Measurements from ENCODE around the gene PPARA. TPM values are rescaled to one million over a fixed set of nuclear protein-coding genes. Genes with fewer than 3 reads are reported as not detected.
"Not testable (repeated sequence)": the region's sequence is repeated elsewhere in the genome, so short reads cannot be mapped to it uniquely, and the experiment has no call there.

The PPARA gene
- polyA plus RNA-seq, 1 donor from 2014 or later, result 7.1 TPM

DNA sequence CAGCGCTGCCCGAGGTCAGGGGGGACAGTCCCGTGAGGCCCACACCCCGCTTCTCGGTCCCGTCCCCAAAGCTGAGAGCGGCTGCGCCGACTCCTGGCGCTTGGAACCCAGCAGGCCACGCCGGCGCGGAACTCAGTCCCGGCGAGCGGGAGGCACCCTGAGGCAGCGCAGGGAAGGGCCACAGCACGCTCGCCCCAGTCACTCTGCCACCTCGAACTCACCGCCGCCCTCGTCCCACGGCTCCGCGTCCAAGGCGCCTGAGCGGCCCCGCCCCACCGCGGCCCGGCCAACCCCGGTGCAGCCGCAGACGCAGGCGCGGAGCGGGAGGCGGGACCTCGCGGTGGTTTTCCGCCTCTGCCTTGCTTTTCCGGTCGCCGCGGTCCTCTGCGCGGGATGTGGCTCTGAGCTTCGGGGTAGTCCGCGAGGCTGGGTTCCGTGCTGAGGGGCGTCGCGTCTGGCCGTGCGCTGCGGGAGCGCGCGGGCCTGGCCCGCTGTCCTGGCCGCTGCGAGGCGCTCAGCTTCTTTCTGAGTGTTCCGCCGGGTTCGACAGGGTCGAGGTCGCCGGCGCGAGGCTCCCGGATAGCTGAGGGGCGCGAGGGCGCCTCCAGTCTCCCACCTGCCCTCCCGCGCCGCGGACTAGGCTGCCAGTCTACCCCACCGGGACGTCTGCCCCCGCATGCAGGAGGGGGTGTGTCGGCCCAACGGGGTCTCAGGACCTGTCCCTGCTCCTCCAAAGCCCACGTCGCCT is 99.9 kb downstream of the PPARA start, which contains the start of gene CDPF1:
CDPF1 (minus strand) TSS at position 259 of the 748 bp plus-strand sequence. CDS start 2,009 bp downstream, outside the sequence.
- no peaks in the 10 kb centered on the region for H3K9me3 Mint-ChIP-seq
- no peaks in the 10 kb centered on the region for H3K36me3 Mint-ChIP-seq
- H3K4me3 Mint-ChIP-seq, result peak within 1 kb of the TSS; percentile 85 to 93 (median 90)
- H3K27me3 Mint-ChIP-seq, result no peaks in the 10 kb centered on the region
- peaks cover 13 to 21% (median 17%) of the 10 kb centered on the region in 3 donors for H3K4me1 Mint-ChIP-seq
- H3K27ac Mint-ChIP-seq, result peak within 1 kb of the TSS; percentile 6 to 78 (median 60)

DNA sequence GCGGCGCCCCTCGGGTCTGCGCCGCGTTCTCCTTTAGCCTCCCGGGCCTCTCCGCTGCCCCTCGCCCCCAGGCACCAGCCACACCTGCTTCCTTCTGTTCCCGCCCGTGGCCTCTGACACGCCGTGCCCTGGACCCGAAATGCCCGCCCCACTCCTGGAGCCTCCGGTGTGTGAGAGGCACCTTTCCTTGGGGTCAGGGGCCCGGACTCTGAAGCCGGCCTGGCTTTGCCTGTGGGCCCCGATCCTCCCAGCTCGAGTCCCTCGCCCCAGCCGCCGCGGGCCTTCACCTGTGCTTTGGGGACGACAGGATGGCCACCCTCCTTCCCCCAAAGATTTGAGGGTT is 100.4 kb downstream of the PPARA start:
- Mint-ChIP-seq H3K4me1 (peaks cover 13 to 21% (median 17%) of the 10 kb centered on the region in 3 donors), H3K4me3 (peak overlapping the region; percentile 85 to 93 (median 90)), H3K9me3 (no peaks in the 10 kb centered on the region), H3K27me3 (no peaks in the 10 kb centered on the region), H3K27ac (peak overlapping the region; percentile 6 to 78 (median 60)), H3K36me3 (no peaks in the 10 kb centered on the region)

DNA sequence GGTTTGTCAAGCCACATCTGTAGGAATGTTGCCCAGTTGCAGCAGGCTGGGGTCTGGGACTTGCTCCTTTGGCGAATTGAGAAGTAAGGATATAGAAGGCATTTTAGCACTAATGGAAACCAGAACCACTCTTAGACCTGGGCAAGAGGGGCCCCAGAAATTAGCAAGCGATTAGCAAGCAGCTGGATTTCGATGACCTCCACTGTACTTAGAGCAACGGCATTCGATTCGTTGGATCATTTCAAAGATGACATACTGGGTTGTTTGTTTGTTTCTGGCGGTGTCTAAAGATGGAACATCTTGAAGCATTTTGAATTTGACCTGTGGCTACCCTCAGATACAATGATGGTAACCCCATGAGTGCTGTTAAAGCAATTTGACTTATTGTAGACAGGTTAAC is 100.9 kb downstream of the PPARA start:
- peaks cover under 1% of the 10 kb centered on the region for H3K36me3 Mint-ChIP-seq

DNA sequence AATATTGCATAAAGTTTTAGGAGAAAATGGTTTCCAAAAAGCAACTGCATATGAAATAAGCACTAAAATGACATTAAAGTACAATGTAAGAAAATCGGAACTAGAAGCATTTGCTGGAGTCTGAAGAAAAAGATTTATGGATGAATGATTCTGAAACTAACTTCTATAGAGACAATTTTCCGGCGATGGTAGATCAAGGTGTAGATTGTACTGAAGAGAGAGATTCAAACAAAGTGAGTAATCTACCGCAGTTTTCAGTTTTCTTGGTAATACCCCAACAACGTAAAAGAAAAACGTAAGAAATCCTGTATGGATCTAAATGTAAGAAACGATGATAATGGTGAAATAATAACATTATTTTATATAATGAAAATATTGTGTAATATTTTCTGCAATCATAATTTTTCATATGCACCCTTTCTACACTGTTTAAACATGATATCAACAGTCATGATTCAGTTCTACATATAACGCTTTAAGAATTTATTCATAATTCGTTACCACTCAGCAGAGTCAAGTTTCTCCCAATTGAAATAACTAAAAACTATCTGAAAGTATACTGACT is 101.6 kb downstream of the PPARA start:
- Mint-ChIP-seq H3K4me1 (peaks cover 13 to 17% (median 17%) of the 10 kb centered on the region in 3 donors), H3K9me3 (no peaks in the 10 kb centered on the region), H3K4me3 (peak overlapping the region in 2 of 4 donors; percentile 87 to 93), H3K36me3 (peaks cover 3% of the 10 kb centered on the region), H3K27me3 (peaks cover 5% of the 10 kb centered on the region), H3K27ac (no peak overlapping the region)

More for the DNA sequence above, 100.9 kb downstream of the PPARA start:
- Mint-ChIP-seq H3K4me3 (peak overlapping the region; percentile 85 to 93 (median 90)), H3K27ac (peak overlapping the region; percentile 6 to 78 (median 60)), H3K27me3 (no peaks in the 10 kb centered on the region), H3K4me1 (peaks cover 13 to 20% (median 17%) of the 10 kb centered on the region in 3 donors), H3K9me3 (no peaks in the 10 kb centered on the region)

DNA sequence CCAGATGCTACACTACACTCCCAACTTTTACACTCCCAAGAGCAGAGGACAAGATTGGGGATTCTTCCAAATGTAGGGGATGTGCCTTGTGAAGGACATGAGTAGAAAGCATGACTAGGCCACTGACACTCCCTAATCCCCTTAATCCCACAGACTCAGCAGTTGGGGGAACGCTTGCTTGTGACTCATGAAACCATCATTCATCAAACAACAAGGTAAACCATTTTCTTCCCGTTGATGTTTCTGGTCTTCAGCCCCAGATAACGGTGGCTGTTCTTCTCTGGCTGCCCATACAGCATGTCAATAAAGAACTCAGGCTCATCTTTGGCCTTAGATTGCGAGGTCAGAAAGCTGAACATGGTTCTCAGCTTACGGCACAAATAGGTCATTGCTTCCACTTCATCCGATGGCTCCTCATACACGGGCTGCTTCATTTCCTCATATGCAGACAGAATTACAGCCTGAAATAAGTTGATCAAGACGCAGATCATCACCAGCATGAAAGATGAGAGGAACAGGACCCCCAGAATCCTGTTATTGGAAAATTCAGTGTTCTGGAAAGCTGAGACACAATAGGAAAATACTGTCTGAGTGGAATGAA is 106.1 kb downstream of the PPARA start:
- peaks cover 4 to 8% (median 7%) of the 10 kb centered on the region in 3 donors for H3K4me1 Mint-ChIP-seq
- H3K27ac Mint-ChIP-seq, result no peak overlapping the region
- peak overlapping the region in 1 of 4 donors; percentile 61 for H3K4me3 Mint-ChIP-seq
- peaks cover 11% of the 10 kb centered on the region for H3K27me3 Mint-ChIP-seq
- no peaks in the 10 kb centered on the region for H3K9me3 Mint-ChIP-seq
- H3K36me3 Mint-ChIP-seq, result peaks cover 5% of the 10 kb centered on the region

DNA sequence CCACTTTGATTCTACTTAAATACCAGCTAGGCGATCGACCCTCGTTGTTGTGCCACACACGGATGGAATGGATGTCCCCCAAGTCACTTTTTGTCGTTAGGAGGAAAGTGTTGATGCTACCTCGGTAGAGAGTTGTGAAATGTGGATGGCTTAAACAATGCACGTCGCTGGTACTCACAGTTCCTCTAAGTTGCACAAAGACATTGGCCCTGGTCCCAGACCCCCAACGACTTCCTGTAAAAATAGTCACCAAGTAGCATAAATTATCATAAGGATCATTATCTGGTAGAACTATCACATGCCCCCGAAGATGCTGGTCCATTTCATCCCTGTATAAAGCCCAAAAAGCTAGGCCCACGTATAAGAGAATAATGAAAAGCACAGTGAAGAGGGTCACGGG is 109.0 kb downstream of the PPARA start:
- peaks cover 24% of the 10 kb centered on the region for H3K27me3 Mint-ChIP-seq
- peaks cover 5% of the 10 kb centered on the region for H3K36me3 Mint-ChIP-seq
- no peaks in the 10 kb centered on the region for H3K9me3 Mint-ChIP-seq
- H3K27ac Mint-ChIP-seq, result no peak overlapping the region
- no peak overlapping the region for H3K4me3 Mint-ChIP-seq
- peaks cover 0 to 6% (median 6%) of the 10 kb centered on the region in 3 donors for H3K4me1 Mint-ChIP-seq

DNA sequence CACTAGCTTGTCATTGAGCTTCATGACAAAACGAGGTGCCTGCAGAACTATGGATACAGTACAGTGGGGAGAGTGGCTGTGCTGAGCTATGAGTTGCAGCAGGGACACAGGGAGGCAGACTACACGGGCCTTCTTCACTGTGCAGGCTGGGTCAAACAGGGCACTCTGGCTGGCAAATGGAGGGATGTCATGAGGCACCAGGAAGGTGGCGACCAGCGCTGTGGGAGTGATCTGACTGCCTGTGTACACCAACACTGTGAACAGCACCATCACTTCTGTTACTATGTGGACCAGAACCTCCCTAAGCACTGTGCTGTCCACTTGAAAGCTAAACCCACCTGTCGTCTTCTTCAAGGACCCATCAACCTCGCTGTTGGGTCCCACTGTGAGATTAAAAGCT is 109.7 kb downstream of the PPARA start:
- H3K36me3 Mint-ChIP-seq, result peaks cover 5% of the 10 kb centered on the region
- no peaks in the 10 kb centered on the region for H3K9me3 Mint-ChIP-seq
- peak overlapping the region in 1 of 4 donors; percentile 58 for H3K4me3 Mint-ChIP-seq
- peaks cover 24% of the 10 kb centered on the region for H3K27me3 Mint-ChIP-seq
- H3K27ac Mint-ChIP-seq, result no peak overlapping the region
- H3K4me1 Mint-ChIP-seq, result peaks cover 0 to 7% (median 4%) of the 10 kb centered on the region in 3 donors

DNA sequence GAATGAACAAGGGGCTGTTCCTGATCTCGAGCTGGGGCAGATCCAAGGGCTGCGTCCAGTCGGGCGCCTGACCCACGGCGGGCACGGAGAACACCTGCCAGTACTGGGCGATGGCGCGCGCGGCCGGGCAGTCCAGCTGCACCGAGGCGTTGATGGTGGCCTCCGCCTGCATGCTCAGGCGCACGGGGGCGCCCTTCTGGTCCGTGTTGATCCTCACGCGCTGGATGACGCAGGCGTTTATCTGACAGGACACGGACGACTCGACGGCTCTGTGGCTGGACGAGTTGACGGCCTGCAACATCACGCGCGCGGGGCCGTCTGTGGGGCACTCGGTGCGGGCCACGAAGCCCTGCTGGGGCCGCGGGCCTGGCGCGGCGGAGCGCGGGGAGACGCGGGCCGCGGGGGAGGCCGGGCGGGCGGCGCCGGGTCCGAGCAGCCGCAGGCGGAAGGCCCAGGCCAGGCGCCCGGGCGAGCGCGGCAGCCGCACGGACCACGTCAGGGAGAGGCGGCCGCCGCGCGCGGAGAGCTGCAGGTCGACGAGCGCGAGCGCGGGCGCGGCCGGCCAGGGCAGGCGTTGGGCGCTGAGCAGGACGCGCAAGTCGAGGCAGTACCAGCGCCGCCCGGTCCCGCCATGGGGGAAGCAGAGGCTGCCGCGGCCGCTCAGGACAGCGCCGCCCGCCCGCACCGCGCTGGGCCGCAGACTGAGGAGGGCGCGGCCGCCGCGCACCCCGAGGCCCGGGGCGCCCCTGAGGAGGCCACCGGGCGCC is 112.3 kb downstream of the PPARA start:
- peaks cover 23% of the 10 kb centered on the region for H3K27me3 Mint-ChIP-seq
- peaks cover 2% of the 10 kb centered on the region for H3K36me3 Mint-ChIP-seq
- H3K27ac Mint-ChIP-seq, result no peak overlapping the region
- peak overlapping the region in 1 of 4 donors; percentile 27 for H3K4me3 Mint-ChIP-seq
- H3K9me3 Mint-ChIP-seq, result no peaks in the 10 kb centered on the region
- H3K4me1 Mint-ChIP-seq, result peaks cover 4 to 14% (median 7%) of the 10 kb centered on the region in 3 donors

DNA sequence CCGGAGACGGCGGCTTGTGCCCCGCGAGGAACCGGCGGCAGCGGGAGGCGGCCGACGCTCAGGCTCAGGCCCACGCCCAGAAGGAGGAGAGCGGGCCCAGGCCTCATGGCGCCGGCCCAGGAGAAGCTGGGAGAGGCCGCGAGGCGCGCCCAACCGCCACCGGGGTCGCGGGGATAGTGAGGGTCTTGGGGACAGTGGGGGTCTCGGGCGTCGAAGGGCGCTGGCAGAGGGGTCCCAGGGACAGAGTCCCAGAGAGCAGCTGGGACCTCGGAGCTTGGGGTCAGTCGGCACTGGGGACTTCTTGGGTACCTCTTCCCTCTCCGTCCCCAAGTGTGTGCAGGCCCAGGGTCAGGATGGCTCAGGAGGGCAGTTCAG is 112.9 kb downstream of the PPARA start, which contains the start of gene PKDREJ:
PKDREJ (minus strand) TSS at position 128 of the 375 bp plus-strand sequence; CDS start at position 107, 21 bp downstream.
- Mint-ChIP-seq H3K27me3 (peaks cover 23% of the 10 kb centered on the region), H3K27ac (peak within 1 kb of the TSS in 1 of 3 donors; percentile 43), H3K36me3 (peaks cover 2% of the 10 kb centered on the region), H3K4me3 (peak within 1 kb of the TSS in 2 of 4 donors; percentile 27 to 33), H3K4me1 (peaks cover 5 to 14% (median 7%) of the 10 kb centered on the region in 3 donors), H3K9me3 (no peaks in the 10 kb centered on the region)

DNA sequence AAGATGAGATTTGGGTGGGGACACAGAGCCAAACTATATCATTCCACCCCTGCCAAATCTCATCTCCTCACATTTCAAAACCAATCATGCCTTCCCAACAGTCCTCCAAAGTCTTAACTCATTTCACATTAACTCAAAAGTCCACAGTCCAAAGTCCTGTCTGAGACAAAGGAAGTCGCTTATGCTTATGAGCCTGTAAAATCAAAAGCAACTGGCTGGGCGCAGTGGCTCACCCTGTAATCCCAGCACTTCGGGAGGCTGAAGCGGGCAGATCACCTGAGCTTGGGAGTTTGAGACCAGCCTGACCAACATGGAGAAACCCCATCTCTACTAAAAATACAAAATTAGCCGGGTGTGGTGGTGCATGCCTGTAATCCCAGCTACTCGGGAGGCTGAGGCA is 114.2 kb downstream of the PPARA start:
- H3K27ac Mint-ChIP-seq, H3K9me3 Mint-ChIP-seq, H3K36me3 Mint-ChIP-seq: not testable (repeated sequence)
- peaks cover 23% of the 10 kb centered on the region for H3K27me3 Mint-ChIP-seq
- H3K4me3 Mint-ChIP-seq, result peak overlapping the region in 1 of 4 donors; percentile 33
- H3K4me1 Mint-ChIP-seq, result peaks cover 7 to 14% (median 10%) of the 10 kb centered on the region in 3 donors

DNA sequence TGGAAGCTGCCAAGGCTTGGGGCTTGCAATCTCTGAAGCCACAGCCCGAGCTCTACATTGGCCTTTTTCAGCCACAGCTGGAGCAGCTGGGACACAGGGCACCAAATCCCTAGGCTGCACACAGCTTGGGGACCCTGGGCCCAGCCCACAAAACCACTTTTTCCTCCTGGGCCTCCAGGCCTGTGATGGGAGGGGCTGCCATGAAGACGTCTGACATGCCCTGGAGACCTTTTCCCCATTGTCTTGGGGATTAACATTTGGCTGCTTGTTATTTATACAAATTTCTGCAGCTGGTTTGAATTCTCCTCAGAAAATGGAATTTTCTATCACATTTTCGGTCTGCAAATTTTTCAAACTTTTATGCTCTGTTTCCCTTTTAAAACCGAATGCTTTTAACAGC is 115.3 kb downstream of the PPARA start:
- H3K4me1 Mint-ChIP-seq, result peaks cover 9 to 14% (median 12%) of the 10 kb centered on the region in 3 donors
- H3K4me3 Mint-ChIP-seq, result peak overlapping the region in 1 of 4 donors; percentile 94
- H3K36me3 Mint-ChIP-seq, H3K9me3 Mint-ChIP-seq, H3K27ac Mint-ChIP-seq: not testable (repeated sequence)
- peaks cover 19% of the 10 kb centered on the region for H3K27me3 Mint-ChIP-seq

DNA sequence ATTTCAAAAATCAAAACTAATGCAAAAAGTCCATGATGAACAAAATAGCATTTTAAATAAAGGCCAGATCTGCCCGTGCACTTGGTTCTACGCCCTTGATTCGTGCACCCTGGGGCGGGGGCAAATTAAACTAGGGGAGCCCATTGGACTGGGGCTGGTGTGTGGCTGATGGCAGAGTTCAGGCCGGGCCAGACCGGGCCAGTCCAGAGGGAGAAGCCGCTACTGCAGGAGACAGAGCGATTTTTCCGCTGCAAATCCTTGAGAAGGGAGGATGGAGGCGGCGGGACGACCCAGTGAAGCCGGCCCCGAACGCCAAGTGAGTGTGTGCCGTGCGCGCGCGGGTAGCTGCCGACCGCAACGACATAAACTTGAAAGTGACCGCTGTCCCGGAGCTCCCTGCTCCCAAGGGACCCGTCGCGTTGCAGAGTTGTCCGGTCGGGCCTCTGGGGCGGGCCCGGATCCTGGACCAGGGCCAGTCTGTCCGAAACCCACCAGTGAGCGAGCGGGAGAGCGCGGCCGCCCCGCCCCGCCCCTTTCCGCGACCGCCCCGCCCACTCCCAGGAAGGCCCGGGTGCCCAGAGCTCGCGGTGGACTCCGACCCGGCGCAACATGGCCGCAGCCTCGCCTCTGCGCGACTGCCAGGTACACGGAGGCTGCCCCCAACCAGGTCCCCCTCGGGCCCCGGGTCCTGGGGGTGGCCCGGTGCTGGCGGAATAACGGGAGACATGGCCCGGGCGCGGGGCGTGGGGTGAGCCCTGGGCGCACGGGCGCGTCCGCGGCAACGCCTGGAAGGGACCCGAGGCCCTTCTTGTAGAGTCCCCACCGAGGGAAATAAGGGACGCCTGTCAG is 117.3 kb downstream of the PPARA start, which contains the start of gene TTC38:
TTC38 (plus strand) TSS at position 578 of the 849 bp plus-strand sequence; CDS start at position 610, 32 bp downstream.
- H3K27me3 Mint-ChIP-seq, result peaks cover 8% of the 10 kb centered on the region
- H3K27ac Mint-ChIP-seq, result peak within 1 kb of the TSS; percentile 9 to 61 (median 28)
- H3K4me1 Mint-ChIP-seq, result peaks cover 8 to 14% (median 12%) of the 10 kb centered on the region in 3 donors
- H3K9me3 Mint-ChIP-seq, result no peaks in the 10 kb centered on the region
- H3K36me3 Mint-ChIP-seq, result no peaks in the 10 kb centered on the region
- peak within 1 kb of the TSS; percentile 86 to 96 (median 94) for H3K4me3 Mint-ChIP-seq

DNA sequence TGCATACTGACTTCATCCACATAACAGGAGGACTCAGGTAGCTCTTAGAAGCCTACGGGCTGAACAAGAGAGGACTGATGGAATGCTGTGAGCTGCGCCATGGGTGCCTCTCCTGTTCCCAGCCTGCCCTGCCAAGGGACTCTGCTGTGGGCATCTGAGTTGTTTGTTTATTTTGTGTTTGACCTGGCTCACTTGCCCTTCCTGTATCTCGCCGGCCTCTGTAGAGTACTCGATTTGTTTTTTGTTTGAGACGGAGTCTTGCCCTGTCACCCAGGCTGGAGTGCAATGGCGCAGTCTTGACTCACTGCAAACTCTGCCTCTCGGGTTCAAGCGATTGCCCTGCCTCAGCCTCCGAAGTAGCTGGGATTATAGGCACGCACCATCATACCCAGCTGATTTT is 119.2 kb downstream of the PPARA start:
- H3K36me3 Mint-ChIP-seq, result no peaks in the 10 kb centered on the region
- no peaks in the 10 kb centered on the region for H3K9me3 Mint-ChIP-seq
- H3K4me1 Mint-ChIP-seq, result peaks cover 6 to 12% (median 7%) of the 10 kb centered on the region in 3 donors
- H3K27me3 Mint-ChIP-seq, result peaks cover 4% of the 10 kb centered on the region
- H3K27ac Mint-ChIP-seq, result no peak overlapping the region
- peak overlapping the region in 3 of 4 donors; percentile 45 to 89 (median 75) for H3K4me3 Mint-ChIP-seq

DNA sequence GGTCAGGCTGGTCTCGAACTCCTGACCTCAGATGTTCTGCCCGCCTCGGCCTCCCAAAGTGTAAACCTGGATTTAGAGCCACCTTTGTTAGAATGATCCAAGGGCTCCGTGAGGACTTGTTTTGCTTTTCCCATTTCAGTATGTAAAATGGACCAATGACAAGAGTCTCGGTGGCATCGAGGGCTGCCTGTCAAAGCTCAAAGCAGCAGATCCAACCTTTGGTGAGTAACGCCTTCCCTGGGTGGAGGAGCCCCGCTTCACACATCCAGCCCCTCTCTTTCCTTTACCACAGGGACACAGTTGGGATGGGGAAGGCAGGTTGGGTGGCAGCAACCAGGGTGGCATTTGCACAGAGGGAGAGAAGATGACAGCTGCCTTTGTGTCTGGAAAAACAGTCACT is 121.9 kb downstream of the PPARA start:
- H3K27ac Mint-ChIP-seq, result peak overlapping the region in 1 of 3 donors; percentile 43
- H3K4me1 Mint-ChIP-seq, result peaks cover 4 to 12% (median 5%) of the 10 kb centered on the region in 3 donors
- H3K36me3 Mint-ChIP-seq, result peaks cover 10% of the 10 kb centered on the region
- no peaks in the 10 kb centered on the region for H3K27me3 Mint-ChIP-seq
- no peaks in the 10 kb centered on the region for H3K9me3 Mint-ChIP-seq
- H3K4me3 Mint-ChIP-seq, result no peak overlapping the region

Measured in IgD-negative memory B cell (primary cell).